ENCODE measurements around the gene PRSS33.

DNA sequence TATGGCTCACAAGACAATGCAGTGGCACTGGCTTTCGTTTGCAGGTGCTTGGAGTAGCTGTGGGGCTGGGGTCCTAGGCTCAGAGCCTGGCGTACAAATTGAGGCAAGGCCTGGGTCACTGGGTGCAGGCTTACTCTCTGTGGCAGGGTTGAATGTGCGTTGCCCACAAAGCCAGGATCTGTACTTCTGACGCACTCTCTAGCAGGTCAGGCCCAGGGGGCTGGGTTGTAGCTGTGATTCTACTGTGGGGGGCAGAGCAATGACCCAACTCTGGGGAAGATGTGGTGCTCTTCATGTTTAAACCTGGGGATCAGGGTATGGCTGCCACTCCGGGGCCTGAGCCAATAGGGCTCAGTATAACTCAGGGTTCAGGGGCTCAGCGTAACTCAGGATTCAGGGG is 23.3 kb upstream of the PRSS33 start:
- TF ChIP-seq, protein P1, sequence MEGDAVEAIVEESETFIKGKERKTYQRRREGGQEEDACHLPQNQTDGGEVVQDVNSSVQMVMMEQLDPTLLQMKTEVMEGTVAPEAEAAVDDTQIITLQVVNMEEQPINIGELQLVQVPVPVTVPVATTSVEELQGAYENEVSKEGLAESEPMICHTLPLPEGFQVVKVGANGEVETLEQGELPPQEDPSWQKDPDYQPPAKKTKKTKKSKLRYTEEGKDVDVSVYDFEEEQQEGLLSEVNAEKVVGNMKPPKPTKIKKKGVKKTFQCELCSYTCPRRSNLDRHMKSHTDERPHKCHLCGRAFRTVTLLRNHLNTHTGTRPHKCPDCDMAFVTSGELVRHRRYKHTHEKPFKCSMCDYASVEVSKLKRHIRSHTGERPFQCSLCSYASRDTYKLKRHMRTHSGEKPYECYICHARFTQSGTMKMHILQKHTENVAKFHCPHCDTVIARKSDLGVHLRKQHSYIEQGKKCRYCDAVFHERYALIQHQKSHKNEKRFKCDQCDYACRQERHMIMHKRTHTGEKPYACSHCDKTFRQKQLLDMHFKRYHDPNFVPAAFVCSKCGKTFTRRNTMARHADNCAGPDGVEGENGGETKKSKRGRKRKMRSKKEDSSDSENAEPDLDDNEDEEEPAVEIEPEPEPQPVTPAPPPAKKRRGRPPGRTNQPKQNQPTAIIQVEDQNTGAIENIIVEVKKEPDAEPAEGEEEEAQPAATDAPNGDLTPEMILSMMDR (IDR thresholded peaks at IDR 0.05; ENCODE audit: control extremely low read depth in 1 of 3, insufficient read depth in 1 of 3, low read depth in 1 of 3, low read length in 3 of 3), result no peak
- TF ChIP-seq NANOG (IDR thresholded peaks at IDR 0.05; ENCODE audit: insufficient read depth, low read depth, low read length, poor library complexity, severe bottlenecking) (no peak), SIN3A (conservative IDR thresholded peaks at IDR 0.05 in 1 of 2, IDR thresholded peaks at IDR 0.05 in 1 of 2; ENCODE audit: low read depth in 1 of 2, low read length in 2 of 2) (no peak), POLR2A (IDR thresholded peaks at IDR 0.05; ENCODE audit: control extremely low read depth in 1 of 2, low read depth in 2 of 2, low read length in 2 of 2) (no peak), JUN (IDR thresholded peaks at IDR 0.05; ENCODE audit: low read depth, low read length) (no peak), HDAC6 (IDR thresholded peaks at IDR 0.05; ENCODE audit: low read depth, low read length) (no peak), KDM1A (IDR thresholded peaks at IDR 0.05; ENCODE audit: borderline replicate concordance, low read length) (no peak), CEBPB (IDR thresholded peaks at IDR 0.05; ENCODE audit: low read depth, low read length) (no peak), RBBP5 (IDR thresholded peaks at IDR 0.05; ENCODE audit: borderline replicate concordance, low read depth, low read length) (no peak), RAD21 (IDR thresholded peaks at IDR 0.05 in 1 of 2, conservative IDR thresholded peaks at IDR 0.05 in 1 of 2; ENCODE audit: low read depth in 2 of 2, low read length in 2 of 2) (no peak), SP4 (IDR thresholded peaks at IDR 0.05; ENCODE audit: low read length) (no peak), TAF1 (IDR thresholded peaks at IDR 0.05; ENCODE audit: low read depth, low read length) (no peak)
